SK-N-MC (cell line): ENCODE data around the gene HK2.

ENCODE experiments used
- EZH2 ChIP-seq: fragments of 200-600 bp; sonication (generic); IDR thresholded peaks from one replicate; pipeline ENCODE4 v1.6.1; 2017; ENCODE audit warnings: antibody characterized with exemption
- FOXP2 ChIP-seq: optimal IDR thresholded peaks from 2 replicates; pipeline ENCODE3; 2011; ENCODE audit warnings: mild to moderate bottlenecking, moderate library complexity; ENCODE audit not compliant: insufficient read depth; ENCODE audit errors: extremely low read length, control extremely low read depth

DNA sequence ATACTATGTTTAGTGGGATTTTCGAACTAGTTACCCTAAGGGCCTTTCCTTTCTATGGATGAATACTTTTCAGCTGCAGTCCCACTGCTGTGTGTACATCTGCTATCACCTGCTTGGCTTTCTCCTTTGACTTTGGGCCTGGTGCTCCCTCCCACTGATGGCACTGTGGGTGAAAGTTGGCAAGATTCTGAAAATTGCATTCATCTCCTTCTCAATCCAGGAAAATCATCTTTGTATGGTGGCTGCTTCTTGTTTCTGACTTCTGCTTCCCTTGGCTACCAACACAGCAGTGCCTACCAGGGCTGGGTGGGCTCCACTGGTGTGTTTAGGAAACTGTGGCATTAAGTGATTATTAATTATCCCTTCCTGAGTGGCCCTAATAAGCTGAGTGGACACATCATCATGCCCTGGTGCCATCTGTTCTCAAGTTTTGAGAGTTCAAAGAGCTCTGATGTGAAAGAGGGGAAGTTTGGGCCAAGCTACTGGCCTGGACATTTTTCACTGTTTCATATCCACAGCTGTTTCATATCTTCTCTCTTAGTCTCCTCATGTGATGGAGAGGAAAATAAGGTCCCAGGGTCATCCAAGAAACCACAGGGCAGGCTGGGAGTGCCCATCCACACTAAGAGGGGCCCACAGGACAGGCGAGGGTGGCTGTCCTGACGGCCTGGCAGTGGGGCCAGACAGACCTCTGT, 16.7 kb downstream of the HK2 start:
- TF ChIP-seq FOXP2: no peak
- no peak for TF ChIP-seq EZH2
